Left lung (tissue), 14 donors: Measurements from ENCODE around the gene FAM149B1. TPM values are rescaled to one million over a fixed set of nuclear protein-coding genes. Genes with fewer than 3 reads are reported as not detected.

Experiments used
- ATAC-seq: fragments of 200-7000 bp; cut with Tn5 transposase; one replicate; pipeline ENCODE4 v1.9.1; 2020; ENCODE audit warnings: moderate library complexity
- DNase-seq, 4 donors: peaks; one replicate each; pipeline ENCODE4 v3.0.0-alpha.2; 2013 to 2020
- H3K27ac ChIP-seq, 2 donors: fragments of 200-600 bp; sonication (generic) in 1 of 2; one replicate each; pipeline versions ENCODE4 v1.5.0 to v1.8.0; 2020 to 2021
- H3K27me3 ChIP-seq, 2 donors: fragments of 200-600 bp; sonication (generic) in 1 of 2; one replicate each; pipeline versions ENCODE4 v1.5.0 to v1.8.0; 2020 to 2021
- H3K36me3 ChIP-seq, 2 donors: fragments of 200-600 bp; sonication (generic) in 1 of 2; one replicate each; pipeline versions ENCODE4 v1.5.0 to v1.8.0; 2020 to 2021
- H3K4me1 ChIP-seq, 2 donors: fragments of 200-600 bp; one replicate each; pipeline ENCODE4 v1.8.0; 2021
- H3K4me3 ChIP-seq, 2 donors: fragments of 200-600 bp; sonication (generic) in 1 of 2; one replicate each; pipeline versions ENCODE4 v1.5.0 to v1.8.0; 2020 to 2021; ENCODE audit warnings: mild to moderate bottlenecking in 1 of 2
- H3K9me3 ChIP-seq, 2 donors: fragments of 200-600 bp; sonication (generic) in 1 of 2; one replicate each; pipeline versions ENCODE4 v1.5.0 to v1.8.0; 2020 to 2021
- intact Hi-C, 2 donors: fragments of 100-400 bp; cut with DNase I; formaldehyde crosslinking; loops; one replicate each; pipeline versions ENCODE4 v1.11.2 to v1.14.2; 2022
- long read RNA-seq, 12 donors: library from polyadenylated mRNA in 2 of 12; unstranded in 2 of 12; transcript quantifications; one replicate each; pipeline ENCODE4 v2.0.0 and lab custom pipeline, GENCODE V29; 2019 to 2026
- polyA plus RNA-seq, 6 donors: library from polyadenylated mRNA; unstranded; fragments of 120-200 nt; gene quantifications; one replicate each; pipeline ENCODE4 v1.2.1, GENCODE V29; 2013; ENCODE audit not compliant: insufficient read length in 6 of 6
- total RNA-seq, 2 donors: library from RNA; stranded (reverse); fragmentation: NEBNext Ultra II Directional; extraction: Animal tissue kit (Norgen Biotek cat#: 25700); gene quantifications; one replicate each; pipeline ENCODE4 v1.2.1, GENCODE V29; 2021
- TF ChIP-seq, protein P1 (sequence below), 2 donors: fragments of 200-600 bp; sonication (generic) in 1 of 2; IDR thresholded peaks; one replicate each; pipeline versions ENCODE4 v1.5.0 to v1.8.0; 2021; ENCODE audit warnings: antibody characterized with exemption in 2 of 2
- donor health status: DM: no; HTN: yes; CAD: no.
- donor health status: DM: no; HTN: no; CAD: no.

FAM149B1 gene
- 10 to 100 TPM; 20.4 to 26.4 TPM for total RNA-seq
- 10 to 100 TPM; 41.8 to 58.8 (median 51.3) TPM for polyA plus RNA-seq
- long read RNA-seq, donor 1, partial matches to known transcripts, result 225 of 278 reads
- long read RNA-seq, donor 1, other reads (novel, unspliced or antisense), result 49 of 278 reads
- long read RNA-seq, donor 2, partial matches to known transcripts, result 103 of 267 reads
- long read RNA-seq, donor 2, other reads (novel, unspliced or antisense), result 160 of 267 reads
- long read RNA-seq, donor 3, partial matches to known transcripts, result 18 of 22 reads
- long read RNA-seq, donor 3, other reads (novel, unspliced or antisense), result 0 of 22 reads
- long read RNA-seq, donor 4, result 0 reads
- long read RNA-seq, donor 5, transcript FAM149B1-208 (1 exons, 834 nt), result major isoform, 6 of 28 reads
- long read RNA-seq, donor 5, partial matches to known transcripts, result 22 of 28 reads
- long read RNA-seq, donor 5, other reads (novel, unspliced or antisense), result 0 of 28 reads
- long read RNA-seq, donor 6, partial matches to known transcripts, result 138 of 174 reads
- long read RNA-seq, donor 6, other reads (novel, unspliced or antisense), result 35 of 174 reads
- long read RNA-seq, donor 7, partial matches to known transcripts, result 12 of 43 reads
- long read RNA-seq, donor 7, other reads (novel, unspliced or antisense), result 30 of 43 reads
- long read RNA-seq, donor 8, partial matches to known transcripts, result 131 of 179 reads
- long read RNA-seq, donor 8, other reads (novel, unspliced or antisense), result 47 of 179 reads
- long read RNA-seq, donor 9, result 0 reads
- long read RNA-seq, donor 10, partial matches to known transcripts, result 2 of 2 reads
- long read RNA-seq, donor 10, other reads (novel, unspliced or antisense), result 0 of 2 reads
- long read RNA-seq, donor 11, full-length matches to known transcripts, result 7 of 152 reads
- long read RNA-seq, donor 11, partial matches to known transcripts, result 124 of 152 reads
- long read RNA-seq, donor 11, other reads (novel, unspliced or antisense), result 21 of 152 reads
- long read RNA-seq, donor 12, transcript FAM149B1-208 (1 exons, 834 nt), result major isoform, 5 of 174 reads
- long read RNA-seq, donor 12, partial matches to known transcripts, result 139 of 174 reads
- long read RNA-seq, donor 12, other reads (novel, unspliced or antisense), result 29 of 174 reads

DNA sequence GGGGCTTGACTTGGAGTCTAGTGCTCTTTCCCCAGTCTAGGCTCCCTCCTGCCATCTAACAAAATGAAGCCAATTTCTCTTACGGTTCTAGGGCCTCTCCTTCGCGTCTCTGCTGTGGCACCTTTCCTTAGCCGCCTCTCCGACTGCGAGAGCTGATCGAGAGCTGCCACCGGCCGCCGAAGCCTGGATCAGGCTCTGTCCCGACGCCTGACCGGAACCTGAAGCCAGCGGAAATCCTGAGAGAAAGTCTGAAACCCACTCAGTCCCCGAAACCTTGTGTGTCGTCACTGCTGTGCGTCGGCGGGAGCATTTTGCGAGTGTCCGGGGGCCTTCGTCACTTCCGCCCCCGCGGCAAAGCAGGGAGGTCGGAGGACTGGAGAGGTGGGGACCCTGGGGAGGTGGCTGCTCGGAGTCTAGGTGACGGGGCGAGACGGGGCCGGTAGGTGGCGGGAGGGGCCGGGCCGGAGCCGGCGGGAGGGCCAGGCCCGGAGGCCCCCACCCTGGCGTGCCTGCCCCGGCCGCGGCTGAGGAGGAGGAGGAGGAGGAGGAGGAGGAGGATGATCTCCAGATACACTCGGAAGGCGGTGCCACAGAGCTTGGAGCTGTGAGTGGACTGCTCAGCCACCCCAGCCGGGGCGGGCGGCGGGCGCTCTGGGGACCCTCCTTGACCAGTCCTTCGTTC, at the start of gene FAM149B1, which contains the start of gene ECD:
Gene FAM149B1, plus strand, starts transcription at position 337 of the 682 bp plus-strand sequence. Its CDS starts 221 bp downstream, at position 558.
Gene ECD, minus strand, starts transcription at position 226 of the 682 bp plus-strand sequence. CDS start 4,071 bp downstream, outside the sequence.
- peak within 1 kb of the TSS; percentile 79 to 95 for H3K4me3 ChIP-seq
- DNase-seq (peak; percentile 94 to 97 (median 96)), ATAC-seq (peak; percentile 97)
- intact Hi-C loops, result no loop called here
- peaks cover 0 to 11% of the 10 kb centered on the region in 2 donors for H3K36me3 ChIP-seq
- peaks cover 6 to 54% of the 10 kb centered on the region in 2 donors for H3K4me1 ChIP-seq
- H3K27ac ChIP-seq, result peak within 1 kb of the TSS; percentile 94 to 95
- no peaks in the 10 kb centered on the region for H3K9me3 ChIP-seq
- TF ChIP-seq, protein P1, sequence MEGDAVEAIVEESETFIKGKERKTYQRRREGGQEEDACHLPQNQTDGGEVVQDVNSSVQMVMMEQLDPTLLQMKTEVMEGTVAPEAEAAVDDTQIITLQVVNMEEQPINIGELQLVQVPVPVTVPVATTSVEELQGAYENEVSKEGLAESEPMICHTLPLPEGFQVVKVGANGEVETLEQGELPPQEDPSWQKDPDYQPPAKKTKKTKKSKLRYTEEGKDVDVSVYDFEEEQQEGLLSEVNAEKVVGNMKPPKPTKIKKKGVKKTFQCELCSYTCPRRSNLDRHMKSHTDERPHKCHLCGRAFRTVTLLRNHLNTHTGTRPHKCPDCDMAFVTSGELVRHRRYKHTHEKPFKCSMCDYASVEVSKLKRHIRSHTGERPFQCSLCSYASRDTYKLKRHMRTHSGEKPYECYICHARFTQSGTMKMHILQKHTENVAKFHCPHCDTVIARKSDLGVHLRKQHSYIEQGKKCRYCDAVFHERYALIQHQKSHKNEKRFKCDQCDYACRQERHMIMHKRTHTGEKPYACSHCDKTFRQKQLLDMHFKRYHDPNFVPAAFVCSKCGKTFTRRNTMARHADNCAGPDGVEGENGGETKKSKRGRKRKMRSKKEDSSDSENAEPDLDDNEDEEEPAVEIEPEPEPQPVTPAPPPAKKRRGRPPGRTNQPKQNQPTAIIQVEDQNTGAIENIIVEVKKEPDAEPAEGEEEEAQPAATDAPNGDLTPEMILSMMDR (IDR thresholded peaks at IDR 0.05), result no peak
- no peaks in the 10 kb centered on the region for H3K27me3 ChIP-seq

DNA sequence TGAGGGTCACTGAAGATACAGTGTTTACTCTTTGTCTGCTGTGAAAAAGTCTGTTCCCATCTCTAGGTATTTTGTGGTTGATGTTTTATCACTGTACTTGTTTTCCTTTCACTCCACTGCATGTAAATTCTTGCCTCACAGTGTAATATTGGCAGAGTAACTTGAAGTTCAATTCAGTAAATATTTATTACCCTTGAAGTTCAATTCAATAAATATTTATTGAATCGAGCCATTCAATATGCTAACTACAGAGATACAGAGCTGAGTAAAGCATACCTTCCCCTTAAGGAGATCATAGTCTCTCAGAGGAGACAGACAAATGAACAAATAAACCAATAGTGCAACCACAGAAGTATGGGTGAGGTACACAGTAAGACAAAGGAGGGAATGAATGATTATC, 48.5 kb upstream of the FAM149B1 start:
- Histone ChIP-seq H3K4me1 (peaks cover 0 to 13% of the 10 kb centered on the region in 2 donors), H3K36me3 (peaks cover 0 to 45% of the 10 kb centered on the region in 2 donors), H3K9me3 (no peaks in the 10 kb centered on the region), H3K27me3 (no peaks in the 10 kb centered on the region), H3K4me3 (no peak overlapping the region), H3K27ac (no peak overlapping the region)
- DNase-seq (no peak), ATAC-seq (no peak)
- TF ChIP-seq, protein P1 (IDR thresholded peaks at IDR 0.05), result no peak
- intact Hi-C loops, result no loop called here

DNA sequence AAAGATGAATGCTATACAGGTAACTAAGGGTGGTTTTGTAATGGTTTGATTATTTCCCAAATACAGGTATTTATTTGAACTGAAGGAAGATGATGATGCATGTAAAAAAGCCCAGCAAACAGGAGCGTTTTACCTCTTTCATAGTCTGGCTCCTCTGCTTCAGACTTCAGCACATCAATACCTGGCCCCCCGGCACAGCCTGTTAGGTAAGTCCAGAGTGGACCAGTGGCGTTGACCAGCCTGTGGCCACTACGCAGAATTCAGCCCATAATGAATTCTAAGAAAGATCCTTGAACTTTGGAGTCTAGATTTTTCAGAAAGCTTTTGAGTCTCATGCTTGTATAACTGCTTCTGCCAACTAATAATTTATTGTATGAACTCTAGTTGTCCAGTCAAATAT, 48.0 kb upstream of the FAM149B1 start:
- no peak overlapping the region for H3K27ac ChIP-seq
- no peaks in the 10 kb centered on the region for H3K9me3 ChIP-seq
- no peak for DNase-seq
- H3K36me3 ChIP-seq, result peaks cover 0 to 49% of the 10 kb centered on the region in 2 donors
- TF ChIP-seq, protein P1 (IDR thresholded peaks at IDR 0.05), result no peak
- H3K27me3 ChIP-seq, result no peaks in the 10 kb centered on the region
- intact Hi-C loops, result no loop called here
- ATAC-seq, result no peak
- peaks cover 0 to 13% of the 10 kb centered on the region in 2 donors for H3K4me1 ChIP-seq
- no peak overlapping the region for H3K4me3 ChIP-seq

DNA sequence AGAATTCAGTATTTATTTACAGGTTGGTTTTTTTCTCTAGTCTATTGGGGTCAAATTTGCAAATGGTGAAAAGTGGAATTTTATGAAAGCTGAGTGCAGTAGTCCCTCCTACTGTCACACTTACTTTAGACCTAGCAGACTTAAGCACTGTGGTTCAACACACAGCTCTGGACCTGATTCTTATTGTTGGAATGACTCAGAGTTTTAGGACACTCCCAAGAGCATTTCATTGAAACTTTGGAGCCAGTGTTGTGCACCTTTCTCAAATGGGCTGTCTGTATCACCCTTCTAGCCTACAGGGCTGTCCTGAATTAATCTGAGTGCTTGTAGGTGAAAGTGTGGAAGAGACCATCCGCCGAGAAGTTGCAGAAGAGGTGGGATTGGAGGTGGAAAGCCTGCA, 41.6 kb upstream of the FAM149B1 start:
- Histone ChIP-seq H3K27ac (no peak overlapping the region), H3K27me3 (no peaks in the 10 kb centered on the region), H3K36me3 (peaks cover 2 to 97% of the 10 kb centered on the region in 2 donors), H3K4me1 (no peaks in the 10 kb centered on the region), H3K9me3 (no peaks in the 10 kb centered on the region), H3K4me3 (no peak overlapping the region)
- DNase-seq, result no peak
- TF ChIP-seq, protein P1 (IDR thresholded peaks at IDR 0.05), result no peak
- intact Hi-C loops, result no loop called here
- ATAC-seq, result no peak
